MM.1S (cell line): ENCODE data around the gene CFAP77.

Experiments used
- DNase-seq: peaks from one replicate; pipeline ENCODE4 v3.0.0-alpha.2; 2015
- H2AFZ ChIP-seq: fragments of 300-600 bp; sonication (generic); 2 replicates; pipeline ENCODE4 v1.6.0; 2016; ENCODE audit warnings: antibody characterized with exemption, low read length
- H3F3A ChIP-seq: fragments of 300-600 bp; sonication (generic); 2 replicates; pipeline ENCODE4 v1.6.1; 2016; ENCODE audit warnings: mild to moderate bottlenecking, antibody characterized with exemption, low read length, moderate library complexity, mixed read lengths; ENCODE audit not compliant: insufficient read depth
- H3K27ac ChIP-seq: fragments of 300-600 bp; sonication (generic); 2 replicates; pipeline ENCODE4 v1.5.1; 2016; ENCODE audit warnings: mild to moderate bottlenecking, low read length
- H3K27me3 ChIP-seq: fragments of 300-600 bp; sonication (generic); replicated peaks from 2 replicates; pipeline ENCODE4 v1.6.0; 2016; ENCODE audit warnings: low read length; ENCODE audit not compliant: insufficient read depth
- H3K36me3 ChIP-seq: fragments of 300-600 bp; sonication (generic); replicated peaks from 2 replicates; pipeline ENCODE4 v1.6.1; 2016; ENCODE audit warnings: mild to moderate bottlenecking, low read length, mixed read lengths; ENCODE audit not compliant: insufficient read depth
- H3K4me1 ChIP-seq: fragments of 300-600 bp; sonication (generic); 2 replicates; pipeline ENCODE4 v1.6.1; 2016; ENCODE audit warnings: low read length, mixed read lengths
- H3K4me2 ChIP-seq: fragments of 300-600 bp; sonication (generic); 2 replicates; pipeline ENCODE4 v1.6.0; 2016; ENCODE audit warnings: low read depth, low read length
- H3K4me3 ChIP-seq: fragments of 300-600 bp; sonication (generic); 2 replicates; pipeline ENCODE4 v1.5.1; 2016; ENCODE audit warnings: low read length, mixed read lengths
- H3K79me2 ChIP-seq: fragments of 300-600 bp; sonication (generic); 2 replicates; pipeline ENCODE4 v1.6.1; 2016; ENCODE audit warnings: mixed run types, low read length, mixed read lengths
- H3K9ac ChIP-seq: fragments of 300-600 bp; sonication (generic); 2 replicates; pipeline ENCODE4 v1.6.1; 2016; ENCODE audit warnings: low read length, mixed read lengths
- H3K9me2 ChIP-seq: fragments of 300-600 bp; sonication (generic); replicated peaks from 2 replicates; pipeline ENCODE4 v1.6.1; 2016; ENCODE audit warnings: mild to moderate bottlenecking, low read length, mixed read lengths; ENCODE audit not compliant: insufficient read depth
- H3K9me3 ChIP-seq: fragments of 300-600 bp; sonication (generic); replicated peaks from 2 replicates; pipeline ENCODE4 v1.6.1; 2016; ENCODE audit warnings: mild to moderate bottlenecking, low read length, mixed read lengths; ENCODE audit not compliant: insufficient read depth
- H4K20me1 ChIP-seq: fragments of 300-600 bp; sonication (generic); 2 replicates; pipeline ENCODE4 v1.6.1; 2016; ENCODE audit warnings: mild to moderate bottlenecking, low read length, moderate library complexity, mixed read lengths; ENCODE audit not compliant: insufficient read depth
- EZH2 ChIP-seq: fragments of 300-600 bp; sonication (generic); optimal IDR thresholded peaks from 2 replicates; pipeline ENCODE3; 2017; ENCODE audit warnings: low read depth, mild to moderate bottlenecking, antibody characterized with exemption, low read length, mixed read lengths
- EZH2phosphoT487 ChIP-seq: fragments of 300-600 bp; sonication (generic); IDR thresholded peaks from 2 replicates; pipeline ENCODE4 v1.6.1; 2018; ENCODE audit warnings: antibody characterized with exemption, low read length
- TF ChIP-seq, protein P1 (sequence below): fragments of 300-600 bp; sonication (generic); IDR thresholded peaks from 2 replicates; pipeline ENCODE4 v1.5.1; 2016; ENCODE audit warnings: antibody characterized with exemption, low read length, mixed read lengths

CFAP77 gene

GRCh38 chr9:132547976-132548730, 138.1 kb downstream of the CFAP77 start:
- Histone ChIP-seq H3K79me2 (no peaks in the 10 kb centered on the region), H3K9me2 (no peaks in the 10 kb centered on the region), H2AFZ (no peak overlapping the region), H3K9me3 (no peaks in the 10 kb centered on the region), H3K4me2 (no peak overlapping the region), H3K4me1 (no peaks in the 10 kb centered on the region), H3K4me3 (no peak overlapping the region), H3K27me3 (peaks cover 85% of the 10 kb centered on the region), H3K27ac (no peak overlapping the region), H3K9ac (no peak overlapping the region), H4K20me1 (no peaks in the 10 kb centered on the region), H3F3A (no peaks in the 10 kb centered on the region), H3K36me3 (no peaks in the 10 kb centered on the region)
- no peak for DNase-seq
- TF ChIP-seq EZH2phosphoT487 (no peak), EZH2 (no peak)
- TF ChIP-seq, protein P1, sequence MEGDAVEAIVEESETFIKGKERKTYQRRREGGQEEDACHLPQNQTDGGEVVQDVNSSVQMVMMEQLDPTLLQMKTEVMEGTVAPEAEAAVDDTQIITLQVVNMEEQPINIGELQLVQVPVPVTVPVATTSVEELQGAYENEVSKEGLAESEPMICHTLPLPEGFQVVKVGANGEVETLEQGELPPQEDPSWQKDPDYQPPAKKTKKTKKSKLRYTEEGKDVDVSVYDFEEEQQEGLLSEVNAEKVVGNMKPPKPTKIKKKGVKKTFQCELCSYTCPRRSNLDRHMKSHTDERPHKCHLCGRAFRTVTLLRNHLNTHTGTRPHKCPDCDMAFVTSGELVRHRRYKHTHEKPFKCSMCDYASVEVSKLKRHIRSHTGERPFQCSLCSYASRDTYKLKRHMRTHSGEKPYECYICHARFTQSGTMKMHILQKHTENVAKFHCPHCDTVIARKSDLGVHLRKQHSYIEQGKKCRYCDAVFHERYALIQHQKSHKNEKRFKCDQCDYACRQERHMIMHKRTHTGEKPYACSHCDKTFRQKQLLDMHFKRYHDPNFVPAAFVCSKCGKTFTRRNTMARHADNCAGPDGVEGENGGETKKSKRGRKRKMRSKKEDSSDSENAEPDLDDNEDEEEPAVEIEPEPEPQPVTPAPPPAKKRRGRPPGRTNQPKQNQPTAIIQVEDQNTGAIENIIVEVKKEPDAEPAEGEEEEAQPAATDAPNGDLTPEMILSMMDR: no peak

- no peak overlapping the region for H3K9ac ChIP-seq
- no peak overlapping the region for H3K27ac ChIP-seq
- DNase-seq: no peak
These were observed 139.0 kb downstream of the CFAP77 start for GRCh38 chr9:132548751-132549640.

DNA sequence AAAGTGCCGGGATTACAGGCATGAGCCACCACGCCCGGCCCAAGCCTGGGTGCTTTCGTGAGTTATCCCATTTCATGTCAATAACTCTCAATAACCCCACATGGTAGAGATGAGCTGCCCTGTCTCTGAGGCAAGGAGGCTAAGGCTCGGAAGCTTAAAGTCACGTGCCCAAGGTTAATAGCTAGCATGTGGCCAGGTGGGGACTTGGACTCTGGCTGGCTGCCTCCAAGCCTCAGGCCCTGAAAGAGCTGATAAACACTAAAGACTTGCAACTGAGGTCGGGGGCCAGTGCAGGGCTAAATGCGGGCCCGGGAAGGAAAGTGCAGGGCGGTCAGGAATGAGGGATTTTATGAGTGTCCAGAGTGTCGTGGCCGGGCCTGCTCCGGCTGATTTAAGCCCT, 141.5 kb downstream of the CFAP77 start:
- DNase-seq: no peak

More at GRCh38 chr9:132548751-132549640, 139.0 kb downstream of the CFAP77 start:
- Histone ChIP-seq H3K79me2 (no peaks in the 10 kb centered on the region), H3K4me1 (no peaks in the 10 kb centered on the region), H3K9me3 (no peaks in the 10 kb centered on the region), H3F3A (no peaks in the 10 kb centered on the region), H3K9me2 (no peaks in the 10 kb centered on the region), H4K20me1 (no peaks in the 10 kb centered on the region), H3K36me3 (no peaks in the 10 kb centered on the region), H3K4me3 (no peak overlapping the region), H2AFZ (no peak overlapping the region), H3K4me2 (no peak overlapping the region), H3K27me3 (peaks cover 85% of the 10 kb centered on the region)
- TF ChIP-seq, protein P1: no peak
- TF ChIP-seq EZH2 (no peak), EZH2phosphoT487 (no peak)

More for the DNA sequence above, 141.5 kb downstream of the CFAP77 start:
- Histone ChIP-seq H3K27me3 (peaks cover 85% of the 10 kb centered on the region), H3K9ac (no peak overlapping the region), H3K4me2 (no peak overlapping the region), H3K4me3 (no peak overlapping the region), H3K9me3 (no peaks in the 10 kb centered on the region), H3K36me3 (no peaks in the 10 kb centered on the region), H3K9me2 (no peaks in the 10 kb centered on the region), H4K20me1 (no peaks in the 10 kb centered on the region), H3K27ac (no peak overlapping the region), H3K79me2 (no peaks in the 10 kb centered on the region), H3F3A (no peaks in the 10 kb centered on the region), H3K4me1 (no peaks in the 10 kb centered on the region), H2AFZ (no peak overlapping the region)
- TF ChIP-seq EZH2phosphoT487 (no peak), EZH2 (no peak)
- TF ChIP-seq, protein P1: no peak
